ENCODE measurements around the gene SUMF1.

Gene SUMF1

DNA sequence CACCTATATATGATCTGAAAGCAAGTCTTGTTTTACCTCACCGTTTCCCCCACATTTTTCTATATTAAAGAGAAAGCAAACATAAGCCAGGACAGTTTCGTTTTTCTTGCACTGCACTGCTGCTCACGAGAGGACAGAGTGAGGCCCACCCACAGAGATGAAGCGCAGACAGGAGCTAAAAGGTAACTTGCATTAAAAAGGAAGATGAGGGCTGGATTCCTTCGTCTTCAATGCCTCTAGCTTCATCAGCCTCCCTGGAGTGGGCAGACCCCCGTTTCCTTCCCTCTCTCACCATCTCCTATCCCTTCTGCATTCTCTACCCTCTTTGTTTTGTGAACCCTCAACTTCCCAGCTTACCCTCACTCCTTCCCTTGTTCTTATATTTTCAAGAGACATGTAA, 18.9 kb downstream of the SUMF1 start:
- in situ Hi-C loops (cut with HindIII; ENCODE audit: low sequenced_read_pairs): no loop called here
- TF ChIP-seq, protein P1, sequence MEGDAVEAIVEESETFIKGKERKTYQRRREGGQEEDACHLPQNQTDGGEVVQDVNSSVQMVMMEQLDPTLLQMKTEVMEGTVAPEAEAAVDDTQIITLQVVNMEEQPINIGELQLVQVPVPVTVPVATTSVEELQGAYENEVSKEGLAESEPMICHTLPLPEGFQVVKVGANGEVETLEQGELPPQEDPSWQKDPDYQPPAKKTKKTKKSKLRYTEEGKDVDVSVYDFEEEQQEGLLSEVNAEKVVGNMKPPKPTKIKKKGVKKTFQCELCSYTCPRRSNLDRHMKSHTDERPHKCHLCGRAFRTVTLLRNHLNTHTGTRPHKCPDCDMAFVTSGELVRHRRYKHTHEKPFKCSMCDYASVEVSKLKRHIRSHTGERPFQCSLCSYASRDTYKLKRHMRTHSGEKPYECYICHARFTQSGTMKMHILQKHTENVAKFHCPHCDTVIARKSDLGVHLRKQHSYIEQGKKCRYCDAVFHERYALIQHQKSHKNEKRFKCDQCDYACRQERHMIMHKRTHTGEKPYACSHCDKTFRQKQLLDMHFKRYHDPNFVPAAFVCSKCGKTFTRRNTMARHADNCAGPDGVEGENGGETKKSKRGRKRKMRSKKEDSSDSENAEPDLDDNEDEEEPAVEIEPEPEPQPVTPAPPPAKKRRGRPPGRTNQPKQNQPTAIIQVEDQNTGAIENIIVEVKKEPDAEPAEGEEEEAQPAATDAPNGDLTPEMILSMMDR (IDR thresholded peaks at IDR 0.05; ENCODE audit: low read depth, low read length): no peak
- H3K4me3 ChIP-seq (ENCODE audit: low read depth, low read length): no peak overlapping the region
- no peak for DNase-seq (ENCODE audit: low read depth, low spot score)

DNA sequence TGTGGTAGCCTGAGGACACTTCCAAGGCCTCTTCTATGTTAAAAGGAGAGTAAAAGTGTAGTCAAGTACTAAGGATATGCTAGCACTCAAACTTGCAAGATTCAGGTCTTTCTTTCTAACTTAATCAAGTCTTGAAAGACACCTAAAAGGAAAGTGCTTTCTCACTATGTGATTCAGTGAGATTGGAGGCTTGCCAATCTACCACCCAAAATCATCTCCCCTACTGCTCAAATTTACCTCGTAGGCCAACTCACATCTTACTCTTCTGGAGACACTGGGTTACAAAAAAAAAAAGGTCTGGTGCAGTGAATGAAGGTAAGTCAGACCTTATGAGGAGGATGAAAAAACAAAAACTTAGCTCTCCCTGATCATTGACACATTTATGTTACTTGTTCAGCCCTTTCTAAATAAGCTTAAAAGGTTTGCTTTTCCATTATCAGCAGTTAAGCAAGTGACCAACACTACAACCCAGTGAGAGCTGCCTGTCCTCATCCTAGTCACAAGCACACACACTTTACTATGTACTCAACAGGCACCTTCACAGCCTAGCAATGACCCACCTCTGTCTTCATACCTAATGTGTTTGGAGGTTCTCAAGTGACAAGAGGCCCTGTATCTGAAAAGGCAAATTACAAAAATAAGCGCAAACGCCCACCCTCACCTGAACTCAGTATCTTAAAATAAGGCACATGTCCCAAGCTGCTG, 19.6 kb downstream of the SUMF1 start:
- H3K4me3 ChIP-seq (ENCODE audit: low read depth, low read length): no peak overlapping the region
- in situ Hi-C loops (cut with HindIII; ENCODE audit: low sequenced_read_pairs): no loop called here
- no peak for DNase-seq (ENCODE audit: low read depth, low spot score)
- TF ChIP-seq, protein P1 (IDR thresholded peaks at IDR 0.05; ENCODE audit: low read depth, low read length): no peak

DNA sequence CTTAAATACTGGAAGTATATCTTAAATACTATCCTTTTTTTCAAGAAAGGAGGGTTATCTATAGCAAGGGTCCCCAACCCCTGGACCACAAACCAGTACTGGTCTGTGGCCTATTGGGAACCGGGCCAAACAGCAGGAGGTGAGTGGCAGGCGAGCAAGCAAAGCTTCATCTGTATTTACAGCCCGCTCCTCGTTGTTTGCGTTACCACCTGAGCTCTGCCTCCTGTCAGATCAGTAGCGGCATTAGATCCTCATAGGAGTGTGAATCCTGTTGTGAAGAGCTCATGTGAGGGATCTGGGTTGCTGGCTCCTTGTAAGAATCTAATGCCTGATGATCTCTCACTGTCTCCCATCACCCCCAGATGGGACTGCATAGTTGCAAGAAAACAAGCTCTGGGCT, 26.1 kb downstream of the SUMF1 start:
- TF ChIP-seq, protein P1 (IDR thresholded peaks at IDR 0.05; ENCODE audit: low read depth, low read length): no peak
- no peak for DNase-seq (ENCODE audit: low read depth, low spot score)
- H3K4me3 ChIP-seq (ENCODE audit: low read depth, low read length): no peak overlapping the region
- in situ Hi-C loops (cut with HindIII; ENCODE audit: low sequenced_read_pairs): no loop called here

DNA sequence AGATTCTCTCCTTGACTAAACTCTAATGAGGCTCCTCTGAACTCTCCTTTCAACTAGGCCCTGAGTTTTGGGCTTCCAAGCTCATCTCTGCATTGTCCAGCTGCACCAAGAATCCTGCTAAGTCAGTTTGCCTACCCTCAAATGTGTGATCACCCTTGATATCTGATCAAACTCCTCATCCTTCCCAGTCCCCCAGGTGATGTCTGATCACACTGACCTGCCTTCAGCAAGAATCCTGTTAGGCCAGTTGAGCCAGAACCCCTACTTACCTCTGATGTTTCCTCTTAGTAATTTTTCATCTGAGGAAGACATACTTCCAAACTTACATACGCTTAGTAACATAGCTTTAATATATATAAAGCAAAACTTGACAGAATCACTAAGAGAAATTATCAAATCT, 28.8 kb downstream of the SUMF1 start:
- TF ChIP-seq, protein P1 (IDR thresholded peaks at IDR 0.05; ENCODE audit: low read depth, low read length): no peak
- in situ Hi-C loops (cut with HindIII; ENCODE audit: low sequenced_read_pairs): no loop called here
- no peak for DNase-seq (ENCODE audit: low read depth, low spot score)
- H3K4me3 ChIP-seq (ENCODE audit: low read depth, low read length): no peak overlapping the region

DNA sequence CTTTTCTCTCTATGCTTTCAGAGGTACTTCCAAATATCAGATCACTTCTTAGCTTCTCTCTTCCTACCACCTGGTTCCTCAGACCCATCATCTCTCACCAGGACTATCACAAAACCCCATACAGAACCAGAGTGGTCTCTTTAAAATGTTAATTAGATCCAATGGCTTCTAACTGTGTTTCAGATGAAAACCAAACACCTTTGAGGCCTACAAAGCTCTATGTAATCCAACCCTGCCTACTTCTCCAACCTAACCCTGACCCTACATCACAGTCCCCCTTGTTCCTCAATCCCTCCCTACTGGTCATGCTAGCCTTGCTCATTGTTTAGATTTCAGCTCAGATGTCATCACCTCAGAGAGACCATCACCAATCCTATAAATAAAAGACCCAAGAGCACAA, 34.8 kb downstream of the SUMF1 start:
- no peak overlapping the region for H3K4me3 ChIP-seq (ENCODE audit: low read depth, low read length)
- TF ChIP-seq, protein P1 (IDR thresholded peaks at IDR 0.05; ENCODE audit: low read depth, low read length): no peak
- no peak for DNase-seq (ENCODE audit: low read depth, low spot score)
- in situ Hi-C loops (cut with HindIII; ENCODE audit: low sequenced_read_pairs): no loop called here

DNA sequence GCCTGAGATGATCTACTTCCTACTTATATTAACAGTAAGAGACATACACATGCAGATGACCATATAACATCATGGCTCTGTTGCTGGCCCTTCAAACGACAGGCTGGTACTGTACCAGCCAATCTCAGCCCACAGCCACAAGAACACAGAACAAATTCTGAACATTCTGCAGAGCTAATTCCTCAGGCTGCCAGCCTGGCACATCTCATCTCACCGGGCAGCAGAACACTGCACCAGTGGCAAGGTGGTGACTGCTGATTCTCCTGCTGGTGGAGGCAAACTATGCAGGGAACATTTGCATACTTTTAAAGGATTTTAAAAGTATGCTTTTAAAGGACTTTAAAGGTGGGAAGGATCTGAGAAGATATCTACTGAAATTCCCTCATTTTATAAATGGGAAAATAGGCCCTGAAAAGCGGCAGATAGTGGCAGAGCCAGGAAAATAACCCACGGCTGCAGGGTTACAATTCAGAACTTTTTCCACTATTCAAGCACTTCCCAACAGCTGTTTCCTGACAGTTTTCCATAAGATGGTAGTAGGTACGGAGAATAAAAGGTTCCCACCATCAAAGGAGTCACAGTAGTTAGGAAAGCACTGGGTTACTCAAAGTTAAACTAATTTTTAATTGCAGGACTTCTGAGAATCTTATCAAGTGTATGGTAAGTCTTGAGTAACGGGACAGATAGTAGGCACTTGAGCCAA, 37.3 kb downstream of the SUMF1 start:
- in situ Hi-C loops (cut with HindIII; ENCODE audit: low sequenced_read_pairs): no loop called here
- TF ChIP-seq, protein P1 (IDR thresholded peaks at IDR 0.05; ENCODE audit: low read depth, low read length): no peak
- DNase-seq (ENCODE audit: low read depth, low spot score): no peak
- no peak overlapping the region for H3K4me3 ChIP-seq (ENCODE audit: low read depth, low read length)

Data from astrocyte of the spinal cord (primary cell).